ENCODE results near the gene CACNA1H. TPM values are rescaled to one million over a fixed set of nuclear protein-coding genes. Genes with fewer than 3 reads are reported as not detected.
"Not testable (repeated sequence)": the region's sequence is repeated elsewhere in the genome, so short reads cannot be mapped to it uniquely, and the experiment has no call there.

CACNA1H gene
- total RNA-seq, 1 donor from 2014 or later, result 10.9 TPM

- H3K4me1 ChIP-seq, result no peaks in the 10 kb centered on the region
- no peak for DNase-seq
- no peak overlapping the region for H3K4me3 ChIP-seq
- H3K9me3 ChIP-seq, result no peaks in the 10 kb centered on the region
- ATAC-seq, result no peak
- intact Hi-C loops (cut with DNase I), result no loop called here
- no peak for TF ChIP-seq CTCF (IDR thresholded peaks at IDR 0.05)
- H3K36me3 ChIP-seq, result no peaks in the 10 kb centered on the region
- no peaks in the 10 kb centered on the region for H3K27me3 ChIP-seq
- H3K27ac ChIP-seq, result no peak overlapping the region
These were observed 69.0 kb downstream of the CACNA1H start for GRCh38 chr16:1221628-1222552.

GRCh38 chr16:1222553-1223354 lies 69.8 kb downstream of the CACNA1H start:
- Histone ChIP-seq H3K4me1 (no peaks in the 10 kb centered on the region), H3K36me3 (no peaks in the 10 kb centered on the region), H3K27ac (no peak overlapping the region), H3K4me3 (no peak overlapping the region), H3K27me3 (no peaks in the 10 kb centered on the region), H3K9me3 (no peaks in the 10 kb centered on the region)
- TF ChIP-seq CTCF (IDR thresholded peaks at IDR 0.05), result no peak
- intact Hi-C loops (cut with DNase I), result no loop called here
- no peak for DNase-seq
- ATAC-seq, result no peak

- Histone ChIP-seq H3K4me3 (no peak overlapping the region), H3K27me3 (no peaks in the 10 kb centered on the region), H3K9me3 (no peaks in the 10 kb centered on the region), H3K4me1 (no peaks in the 10 kb centered on the region), H3K36me3 (no peaks in the 10 kb centered on the region), H3K27ac (no peak overlapping the region)
- TF ChIP-seq CTCF (IDR thresholded peaks at IDR 0.05), result no peak
- ATAC-seq (no peak), DNase-seq (no peak)
- intact Hi-C loops (cut with DNase I), result no loop called here
These were observed 70.7 kb downstream of the CACNA1H start for GRCh38 chr16:1223355-1224214.

- DNase-seq, result no peak
- no peak for ATAC-seq
- no peaks in the 10 kb centered on the region for H3K36me3 ChIP-seq
- no peaks in the 10 kb centered on the region for H3K4me1 ChIP-seq
- no peak overlapping the region for H3K4me3 ChIP-seq
- H3K27me3 ChIP-seq, result no peaks in the 10 kb centered on the region
- no peaks in the 10 kb centered on the region for H3K9me3 ChIP-seq
- intact Hi-C loops (cut with DNase I), result no loop called here
- TF ChIP-seq CTCF (IDR thresholded peaks at IDR 0.05), result no peak
- H3K27ac ChIP-seq, result no peak overlapping the region
These were observed 71.7 kb downstream of the CACNA1H start for GRCh38 chr16:1224558-1224957.

- no peak for TF ChIP-seq CTCF (IDR thresholded peaks at IDR 0.05)
- intact Hi-C loops (cut with DNase I), result no loop called here
- Histone ChIP-seq H3K27ac (no peak within 1 kb of the TSS), H3K27me3 (no peaks in the 10 kb centered on the region), H3K4me1 (no peaks in the 10 kb centered on the region), H3K4me3 (no peak within 1 kb of the TSS), H3K9me3 (no peaks in the 10 kb centered on the region), H3K36me3 (no peaks in the 10 kb centered on the region)
- DNase-seq (no peak), ATAC-seq (no peak)
These were observed 72.1 kb downstream of the CACNA1H start, which contains the start of gene TPSG1 for GRCh38 chr16:1225051-1225451. TSS of gene TPSG1 (minus strand) at chr16:1225268. CDS start at chr16:1225252, 16 bp downstream.

- ATAC-seq, result peak; percentile 5
- H3K4me1 ChIP-seq; H3K4me3 ChIP-seq; H3K9me3 ChIP-seq; H3K27me3 ChIP-seq; DNase-seq; intact Hi-C loops (cut with DNase I); H3K36me3 ChIP-seq; H3K27ac ChIP-seq: not testable (repeated sequence)
These were observed 72.9 kb downstream of the CACNA1H start for GRCh38 chr16:1225728-1226311.

- H3K4me1 ChIP-seq; DNase-seq; H3K27me3 ChIP-seq; intact Hi-C loops (cut with DNase I); H3K4me3 ChIP-seq; H3K27ac ChIP-seq; H3K36me3 ChIP-seq; ATAC-seq; H3K9me3 ChIP-seq: not testable (repeated sequence)
These were observed 73.8 kb downstream of the CACNA1H start for GRCh38 chr16:1226692-1227091.

- H3K9me3 ChIP-seq; H3K4me1 ChIP-seq; H3K4me3 ChIP-seq; H3K36me3 ChIP-seq; DNase-seq; H3K27ac ChIP-seq; intact Hi-C loops (cut with DNase I); H3K27me3 ChIP-seq; ATAC-seq: not testable (repeated sequence)
These were observed 75.3 kb downstream of the CACNA1H start for GRCh38 chr16:1228227-1228626.
